Measurements from ENCODE around the gene LRRC47.

GRCh38 chr1:3828391-3828790, 32.1 kb upstream of the LRRC47 start:
- TF ChIP-seq POLR2AphosphoS5 (IDR thresholded peaks at IDR 0.05) (no peak), POLR2A (IDR thresholded peaks at IDR 0.05) (no peak), CTCF (IDR thresholded peaks at IDR 0.05) (no peak)
